ENCODE data around the gene CFDP1. TPM values are rescaled to one million over a fixed set of nuclear protein-coding genes. Genes with fewer than 3 reads are reported as not detected.

Gene CFDP1
- total and polyA plus RNA-seq, 2 of the 13 experiments (the other 11 are each of a cell fraction or from before 2014, with no cell fraction given) = 78.6 to 153 TPM

GRCh38 chr16:75305364-75306098 lies 127.8 kb downstream of the CFDP1 start (continued):
- TF ChIP-seq, protein P1, sequence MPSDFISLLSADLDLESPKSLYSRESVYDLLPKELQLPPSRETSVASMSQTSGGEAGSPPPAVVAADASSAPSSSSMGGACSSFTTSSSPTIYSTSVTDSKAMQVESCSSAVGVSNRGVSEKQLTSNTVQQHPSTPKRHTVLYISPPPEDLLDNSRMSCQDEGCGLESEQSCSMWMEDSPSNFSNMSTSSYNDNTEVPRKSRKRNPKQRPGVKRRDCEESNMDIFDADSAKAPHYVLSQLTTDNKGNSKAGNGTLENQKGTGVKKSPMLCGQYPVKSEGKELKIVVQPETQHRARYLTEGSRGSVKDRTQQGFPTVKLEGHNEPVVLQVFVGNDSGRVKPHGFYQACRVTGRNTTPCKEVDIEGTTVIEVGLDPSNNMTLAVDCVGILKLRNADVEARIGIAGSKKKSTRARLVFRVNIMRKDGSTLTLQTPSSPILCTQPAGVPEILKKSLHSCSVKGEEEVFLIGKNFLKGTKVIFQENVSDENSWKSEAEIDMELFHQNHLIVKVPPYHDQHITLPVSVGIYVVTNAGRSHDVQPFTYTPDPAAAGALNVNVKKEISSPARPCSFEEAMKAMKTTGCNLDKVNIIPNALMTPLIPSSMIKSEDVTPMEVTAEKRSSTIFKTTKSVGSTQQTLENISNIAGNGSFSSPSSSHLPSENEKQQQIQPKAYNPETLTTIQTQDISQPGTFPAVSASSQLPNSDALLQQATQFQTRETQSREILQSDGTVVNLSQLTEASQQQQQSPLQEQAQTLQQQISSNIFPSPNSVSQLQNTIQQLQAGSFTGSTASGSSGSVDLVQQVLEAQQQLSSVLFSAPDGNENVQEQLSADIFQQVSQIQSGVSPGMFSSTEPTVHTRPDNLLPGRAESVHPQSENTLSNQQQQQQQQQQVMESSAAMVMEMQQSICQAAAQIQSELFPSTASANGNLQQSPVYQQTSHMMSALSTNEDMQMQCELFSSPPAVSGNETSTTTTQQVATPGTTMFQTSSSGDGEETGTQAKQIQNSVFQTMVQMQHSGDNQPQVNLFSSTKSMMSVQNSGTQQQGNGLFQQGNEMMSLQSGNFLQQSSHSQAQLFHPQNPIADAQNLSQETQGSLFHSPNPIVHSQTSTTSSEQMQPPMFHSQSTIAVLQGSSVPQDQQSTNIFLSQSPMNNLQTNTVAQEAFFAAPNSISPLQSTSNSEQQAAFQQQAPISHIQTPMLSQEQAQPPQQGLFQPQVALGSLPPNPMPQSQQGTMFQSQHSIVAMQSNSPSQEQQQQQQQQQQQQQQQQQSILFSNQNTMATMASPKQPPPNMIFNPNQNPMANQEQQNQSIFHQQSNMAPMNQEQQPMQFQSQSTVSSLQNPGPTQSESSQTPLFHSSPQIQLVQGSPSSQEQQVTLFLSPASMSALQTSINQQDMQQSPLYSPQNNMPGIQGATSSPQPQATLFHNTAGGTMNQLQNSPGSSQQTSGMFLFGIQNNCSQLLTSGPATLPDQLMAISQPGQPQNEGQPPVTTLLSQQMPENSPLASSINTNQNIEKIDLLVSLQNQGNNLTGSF (CRISPR knock-in tag; IDR thresholded peaks at IDR 0.05) = no peak
- no peak for TF ChIP-seq U2AF1 (optimal IDR thresholded peaks at IDR 0.05; ENCODE audit: low read depth, low read length)
- TF ChIP-seq HNRNPK (IDR thresholded peaks at IDR 0.05; ENCODE audit: low read depth, low read length, poor library complexity, severe bottlenecking) = no peak
- TF ChIP-seq CBFB (CRISPR knock-in tag; IDR thresholded peaks at IDR 0.05) = peak; percentile 56; the same call in 1 of the 2 replicates
- no peak for TF ChIP-seq ATRX (CRISPR knock-in tag; IDR thresholded peaks at IDR 0.05; ENCODE audit: borderline replicate concordance)
- TF ChIP-seq, protein P2, sequence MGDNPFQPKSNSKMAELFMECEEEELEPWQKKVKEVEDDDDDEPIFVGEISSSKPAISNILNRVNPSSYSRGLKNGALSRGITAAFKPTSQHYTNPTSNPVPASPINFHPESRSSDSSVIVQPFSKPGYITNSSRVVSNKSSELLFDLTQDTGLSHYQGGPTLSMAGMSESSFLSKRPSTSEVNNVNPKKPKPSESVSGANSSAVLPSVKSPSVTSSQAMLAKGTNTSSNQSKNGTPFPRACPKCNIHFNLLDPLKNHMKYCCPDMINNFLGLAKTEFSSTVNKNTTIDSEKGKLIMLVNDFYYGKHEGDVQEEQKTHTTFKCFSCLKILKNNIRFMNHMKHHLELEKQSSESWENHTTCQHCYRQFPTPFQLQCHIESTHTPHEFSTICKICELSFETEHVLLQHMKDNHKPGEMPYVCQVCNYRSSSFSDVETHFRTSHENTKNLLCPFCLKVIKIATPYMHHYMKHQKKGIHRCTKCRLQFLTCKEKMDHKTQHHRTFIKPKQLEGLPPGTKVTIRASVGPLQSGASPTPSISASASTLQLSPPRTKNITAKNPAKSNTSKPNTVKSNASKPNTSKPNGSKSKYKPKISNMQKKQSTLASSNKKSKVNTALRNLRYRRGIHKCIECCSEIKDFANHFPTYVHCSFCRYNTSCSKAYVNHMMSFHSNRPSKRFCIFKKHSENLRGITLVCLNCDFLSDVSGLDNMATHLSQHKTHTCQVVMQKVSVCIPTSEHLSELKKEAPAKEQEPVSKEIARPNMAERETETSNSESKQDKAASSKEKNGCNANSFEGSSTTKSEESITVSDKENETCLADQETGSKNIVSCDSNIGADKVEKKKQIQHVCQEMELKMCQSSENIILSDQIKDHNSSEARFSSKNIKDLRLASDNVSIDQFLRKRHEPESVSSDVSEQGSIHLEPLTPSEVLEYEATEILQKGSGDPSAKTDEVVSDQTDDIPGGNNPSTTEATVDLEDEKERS (CRISPR knock-in tag; IDR thresholded peaks at IDR 0.05) = peak; percentile 89
- TF ChIP-seq ZNF709 (CRISPR knock-in tag; IDR thresholded peaks at IDR 0.05) = 0 out of 2 replicates have a peak, but pooled peaks have one; percentile 43
- no peak for TF ChIP-seq HOXA7 (CRISPR knock-in tag; IDR thresholded peaks at IDR 0.05)
- peak; percentile 42; the same call in 1 of the 2 replicates for TF ChIP-seq KDM5B (CRISPR knock-in tag; IDR thresholded peaks at IDR 0.05; ENCODE audit: borderline replicate concordance)
- 0 out of 2 replicates have a peak, but pooled peaks have one; percentile 21 for TF ChIP-seq MED13 (CRISPR knock-in tag; IDR thresholded peaks at IDR 0.05)
- peak; percentile 90 for TF ChIP-seq THRA (CRISPR knock-in tag; IDR thresholded peaks at IDR 0.05; ENCODE audit: borderline replicate concordance)
- TF ChIP-seq, protein P3, sequence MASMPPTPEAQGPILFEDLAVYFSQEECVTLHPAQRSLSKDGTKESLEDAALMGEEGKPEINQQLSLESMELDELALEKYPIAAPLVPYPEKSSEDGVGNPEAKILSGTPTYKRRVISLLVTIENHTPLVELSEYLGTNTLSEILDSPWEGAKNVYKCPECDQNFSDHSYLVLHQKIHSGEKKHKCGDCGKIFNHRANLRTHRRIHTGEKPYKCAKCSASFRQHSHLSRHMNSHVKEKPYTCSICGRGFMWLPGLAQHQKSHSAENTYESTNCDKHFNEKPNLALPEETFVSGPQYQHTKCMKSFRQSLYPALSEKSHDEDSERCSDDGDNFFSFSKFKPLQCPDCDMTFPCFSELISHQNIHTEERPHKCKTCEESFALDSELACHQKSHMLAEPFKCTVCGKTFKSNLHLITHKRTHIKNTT (CRISPR knock-in tag; IDR thresholded peaks at IDR 0.05) = no peak
- no peak for TF ChIP-seq SOX6 (IDR thresholded peaks at IDR 0.05)
- peak; percentile 95 for TF ChIP-seq SOX6 (CRISPR knock-in tag; IDR thresholded peaks at IDR 0.05)
- TF ChIP-seq ESRRA (CRISPR knock-in tag; IDR thresholded peaks at IDR 0.05; ENCODE audit: low read depth) = peak; percentile 84
- TF ChIP-seq, protein P4, sequence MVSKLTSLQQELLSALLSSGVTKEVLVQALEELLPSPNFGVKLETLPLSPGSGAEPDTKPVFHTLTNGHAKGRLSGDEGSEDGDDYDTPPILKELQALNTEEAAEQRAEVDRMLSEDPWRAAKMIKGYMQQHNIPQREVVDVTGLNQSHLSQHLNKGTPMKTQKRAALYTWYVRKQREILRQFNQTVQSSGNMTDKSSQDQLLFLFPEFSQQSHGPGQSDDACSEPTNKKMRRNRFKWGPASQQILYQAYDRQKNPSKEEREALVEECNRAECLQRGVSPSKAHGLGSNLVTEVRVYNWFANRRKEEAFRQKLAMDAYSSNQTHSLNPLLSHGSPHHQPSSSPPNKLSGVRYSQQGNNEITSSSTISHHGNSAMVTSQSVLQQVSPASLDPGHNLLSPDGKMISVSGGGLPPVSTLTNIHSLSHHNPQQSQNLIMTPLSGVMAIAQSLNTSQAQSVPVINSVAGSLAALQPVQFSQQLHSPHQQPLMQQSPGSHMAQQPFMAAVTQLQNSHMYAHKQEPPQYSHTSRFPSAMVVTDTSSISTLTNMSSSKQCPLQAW (CRISPR knock-in tag; IDR thresholded peaks at IDR 0.05) = peak; percentile 90

Measured in HepG2 (cell line).